ELF-1 (cell line): ENCODE data around the gene ATP2C2.
A peak's percentile ranks its signal among the peaks of the same experiment; 100 is the strongest.

Experiments
- DNase-seq: peaks from one replicate; pipeline ENCODE4 v3.0.0-alpha.2; 2016; ENCODE audit warnings: low read depth, low spot score

Gene ATP2C2

DNA sequence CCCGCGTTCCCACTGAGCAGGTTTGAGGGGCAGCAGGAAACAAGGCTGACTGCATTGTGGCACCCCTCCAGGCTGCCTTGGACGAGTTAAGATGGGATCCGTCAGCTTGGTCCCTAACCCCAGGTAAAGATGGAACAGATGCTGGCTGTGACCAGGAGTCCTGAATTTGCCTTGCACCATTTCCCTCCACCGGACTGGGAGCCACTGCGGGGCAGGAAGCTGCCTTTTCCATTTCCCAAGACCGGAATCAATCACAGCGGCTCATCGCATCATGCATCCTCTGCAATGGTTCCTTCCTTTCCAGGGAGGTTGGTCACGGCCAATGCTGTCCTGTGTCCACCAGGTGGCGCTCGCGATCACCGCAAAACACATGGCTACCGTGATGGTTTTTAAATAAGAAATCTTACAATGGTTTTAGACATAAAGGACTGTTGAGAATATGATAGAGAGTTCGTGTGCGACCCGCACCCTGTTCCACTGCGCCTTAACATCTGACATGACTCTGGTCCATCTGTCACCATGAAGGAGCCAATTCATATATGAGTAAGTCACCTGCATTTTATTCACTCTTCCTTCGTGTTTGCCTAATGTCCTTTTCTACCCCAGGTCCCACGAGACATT is 143.0 kb downstream of the ATP2C2 start:
- peak; percentile 90 for DNase-seq

DNA sequence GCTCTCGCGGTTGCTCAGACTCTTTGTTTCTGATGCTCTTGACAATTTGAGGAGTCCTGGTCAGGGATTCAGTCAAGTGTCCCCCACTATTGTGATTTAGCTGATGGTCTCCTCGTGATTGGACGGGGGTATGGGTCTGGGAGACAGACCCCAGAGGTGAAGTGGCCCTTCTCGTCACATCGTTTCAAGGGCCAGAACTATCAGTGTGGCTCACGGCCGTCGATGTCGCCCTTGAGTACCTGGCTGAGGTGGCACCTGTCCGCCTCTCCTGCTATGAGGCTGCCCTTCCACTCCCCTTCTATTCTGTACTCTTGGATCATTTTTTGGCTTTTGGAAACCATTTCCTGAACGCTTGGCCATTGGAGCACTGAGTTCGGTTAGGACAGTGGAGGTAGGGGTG is 143.5 kb downstream of the ATP2C2 start:
- no peak for DNase-seq

GRCh38 chr16:84513123-84513522 is 144.8 kb downstream of the ATP2C2 start:
- DNase-seq = no peak

GRCh38 chr16:84513666-84514065 is 145.3 kb downstream of the ATP2C2 start:
- no peak for DNase-seq
